C4-2B (cell line): ENCODE measurements around the gene TRIM47.

Experiments used
- ZFX ChIP-seq: fragments of 450-650 bp; IDR thresholded peaks from 2 replicates; pipeline ENCODE4 v1.6.1; 2017
- TF ChIP-seq, protein P1 (sequence below): fragments of 450-650 bp; conservative IDR thresholded peaks from 2 replicates; pipeline ENCODE4 v1.5.1; 2017; ENCODE audit warnings: mild to moderate bottlenecking

DNA sequence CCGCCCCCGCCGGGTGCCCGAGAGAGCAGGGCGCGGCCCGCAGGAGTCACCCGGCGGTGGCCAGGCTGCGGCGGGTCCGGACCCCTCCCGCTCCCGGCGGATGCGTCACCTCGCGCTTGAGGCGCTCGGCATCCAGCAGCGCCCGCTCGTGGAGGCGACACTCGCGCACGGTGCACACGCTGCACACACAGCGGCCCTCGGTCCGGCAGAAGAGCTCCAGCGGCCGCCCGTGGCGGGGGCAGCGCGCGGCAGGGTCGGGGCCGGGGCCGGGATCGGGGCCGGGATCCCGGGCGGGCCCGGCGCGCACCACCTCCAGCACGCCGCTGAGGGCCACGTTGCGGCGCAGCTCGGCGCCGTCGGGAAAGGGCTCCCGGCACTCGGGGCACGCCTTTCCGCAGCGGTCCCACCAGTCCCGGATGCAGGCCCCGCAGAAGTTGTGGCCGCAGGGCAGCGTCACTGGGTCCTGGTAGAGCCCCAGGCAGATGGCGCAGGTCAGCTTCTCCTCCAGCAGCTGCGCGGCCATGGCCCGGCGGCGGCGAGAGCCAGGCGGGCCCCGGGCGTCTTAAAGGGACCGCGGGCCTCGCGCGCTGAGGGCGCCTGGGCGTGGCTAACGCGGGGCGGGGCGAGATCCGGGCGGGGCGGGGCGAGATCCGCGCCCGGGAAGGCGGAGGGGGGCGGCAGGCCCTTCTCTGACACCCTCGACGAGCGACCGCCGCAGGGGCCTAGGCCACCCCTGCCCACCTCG is 18.2 kb upstream of the TRIM47 start, which contains the start of gene TRIM65:
- TF ChIP-seq, protein P1, sequence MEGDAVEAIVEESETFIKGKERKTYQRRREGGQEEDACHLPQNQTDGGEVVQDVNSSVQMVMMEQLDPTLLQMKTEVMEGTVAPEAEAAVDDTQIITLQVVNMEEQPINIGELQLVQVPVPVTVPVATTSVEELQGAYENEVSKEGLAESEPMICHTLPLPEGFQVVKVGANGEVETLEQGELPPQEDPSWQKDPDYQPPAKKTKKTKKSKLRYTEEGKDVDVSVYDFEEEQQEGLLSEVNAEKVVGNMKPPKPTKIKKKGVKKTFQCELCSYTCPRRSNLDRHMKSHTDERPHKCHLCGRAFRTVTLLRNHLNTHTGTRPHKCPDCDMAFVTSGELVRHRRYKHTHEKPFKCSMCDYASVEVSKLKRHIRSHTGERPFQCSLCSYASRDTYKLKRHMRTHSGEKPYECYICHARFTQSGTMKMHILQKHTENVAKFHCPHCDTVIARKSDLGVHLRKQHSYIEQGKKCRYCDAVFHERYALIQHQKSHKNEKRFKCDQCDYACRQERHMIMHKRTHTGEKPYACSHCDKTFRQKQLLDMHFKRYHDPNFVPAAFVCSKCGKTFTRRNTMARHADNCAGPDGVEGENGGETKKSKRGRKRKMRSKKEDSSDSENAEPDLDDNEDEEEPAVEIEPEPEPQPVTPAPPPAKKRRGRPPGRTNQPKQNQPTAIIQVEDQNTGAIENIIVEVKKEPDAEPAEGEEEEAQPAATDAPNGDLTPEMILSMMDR, result peak; percentile 65
- TF ChIP-seq ZFX, result peak; percentile 98
